Daoy (cell line): ENCODE results near the gene CSF3R. TPM values are rescaled to one million over a fixed set of nuclear protein-coding genes. Genes with fewer than 3 reads are reported as not detected.
"Not testable (repeated sequence)": the region's sequence is repeated elsewhere in the genome, so short reads cannot be mapped to it uniquely, and the experiment has no call there.

Source experiments
- DNase-seq: peaks from one replicate; pipeline ENCODE4 v3.0.0-alpha.2; 2015; ENCODE audit warnings: low read depth
- total RNA-seq: library from RNA; depleted of rRNA; stranded (reverse); fragments of >200 nt; shearing (Covaris generic); gene quantifications from 2 replicates; pipeline ENCODE4 v1.2.3, GENCODE V29; 2014

Gene CSF3R
- total RNA-seq, 1 experiment from 2014 or later: not detected

- no peak for DNase-seq
These were observed 666 bp downstream of the CSF3R start for GRCh38 chr1:36481771-36482723.

- DNase-seq: no peak
These were observed 1.6 kb downstream of the CSF3R start for GRCh38 chr1:36481091-36481490.

- no peak for DNase-seq
These were observed 2.6 kb downstream of the CSF3R start for GRCh38 chr1:36480161-36480560.

GRCh38 chr1:36479505-36480051 lies 3.1 kb downstream of the CSF3R start:
- DNase-seq: no peak

- DNase-seq: not testable (repeated sequence)
These were observed 5.1 kb downstream of the CSF3R start for GRCh38 chr1:36477615-36478014.

- no peak for DNase-seq
These were observed 5.8 kb downstream of the CSF3R start for GRCh38 chr1:36476945-36477344.

GRCh38 chr1:36475910-36476604 lies 6.7 kb downstream of the CSF3R start:
- no peak for DNase-seq

- no peak for DNase-seq
These were observed 7.4 kb downstream of the CSF3R start for GRCh38 chr1:36475341-36475740.

GRCh38 chr1:36472656-36473055 lies 10.1 kb downstream of the CSF3R start:
- no peak for DNase-seq

GRCh38 chr1:36471830-36472641 lies 10.7 kb downstream of the CSF3R start:
- no peak for DNase-seq

GRCh38 chr1:36469163-36469562 lies 13.6 kb downstream of the CSF3R start:
- DNase-seq: no peak

GRCh38 chr1:36467700-36468455 lies 14.8 kb downstream of the CSF3R start:
- no peak for DNase-seq

GRCh38 chr1:36467027-36467410 lies 15.7 kb downstream of the CSF3R start:
- DNase-seq: no peak

GRCh38 chr1:36466370-36467026 lies 16.2 kb downstream of the CSF3R start:
- DNase-seq: no peak

- DNase-seq: no peak
These were observed 16.9 kb downstream of the CSF3R start for GRCh38 chr1:36465731-36466369.

- DNase-seq: no peak
These were observed 17.9 kb downstream of the CSF3R start for GRCh38 chr1:36464605-36465393.

GRCh38 chr1:36463803-36464604 lies 18.7 kb downstream of the CSF3R start, which contains the start of gene MRPS15:
Gene MRPS15, minus strand, starts transcription at chr1:36464384. Its CDS starts 109 bp downstream, at chr1:36464275.
- DNase-seq: peak; percentile 97

GRCh38 chr1:36463463-36463802 lies 19.3 kb downstream of the CSF3R start:
- DNase-seq: no peak
